ENCODE measurements around the gene SPATA16.
"Not testable (repeated sequence)": the region's sequence is repeated elsewhere in the genome, so short reads cannot be mapped to it uniquely, and the experiment has no call there.

Gene SPATA16

DNA sequence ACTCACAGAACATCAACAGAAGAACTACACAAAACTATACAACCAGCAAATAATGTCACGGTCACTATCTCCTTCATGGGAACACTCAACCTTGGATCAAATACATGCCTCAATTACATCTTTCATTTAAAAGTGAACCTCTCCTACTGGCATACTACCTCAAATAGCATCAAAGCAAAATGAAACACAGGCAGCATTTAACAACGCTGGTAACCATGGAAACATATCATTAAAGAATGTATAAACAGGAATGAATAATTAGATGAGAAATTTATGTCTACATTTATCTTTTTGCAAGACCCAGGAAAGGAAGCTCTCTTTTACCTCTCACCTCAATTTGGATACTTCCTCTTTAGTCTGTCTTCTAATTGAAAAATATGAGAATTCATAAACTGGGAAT is 172.4 kb downstream of the SPATA16 start:
- Histone ChIP-seq H3K9ac (ENCODE audit: insufficient read length) (no peak overlapping the region), H3K27ac (no peak overlapping the region), H3K36me3 (ENCODE audit: insufficient read depth, low read length) (no peaks in the 10 kb centered on the region), H3K4me3 (no peak overlapping the region), H3K9me3 (ENCODE audit: low read depth, low read length) (no peaks in the 10 kb centered on the region)
- TF ChIP-seq FOXP2 (optimal IDR thresholded peaks at IDR 0.05; ENCODE audit: control extremely low read depth, extremely low read length, insufficient read depth) (no peak), EZH2 (IDR thresholded peaks at IDR 0.05) (no peak), POLR2AphosphoS5 (IDR thresholded peaks at IDR 0.05; ENCODE audit: borderline replicate concordance, low read depth, low read length) (no peak)
- no peak for DNase-seq (ENCODE audit: low read depth, low spot score)

DNA sequence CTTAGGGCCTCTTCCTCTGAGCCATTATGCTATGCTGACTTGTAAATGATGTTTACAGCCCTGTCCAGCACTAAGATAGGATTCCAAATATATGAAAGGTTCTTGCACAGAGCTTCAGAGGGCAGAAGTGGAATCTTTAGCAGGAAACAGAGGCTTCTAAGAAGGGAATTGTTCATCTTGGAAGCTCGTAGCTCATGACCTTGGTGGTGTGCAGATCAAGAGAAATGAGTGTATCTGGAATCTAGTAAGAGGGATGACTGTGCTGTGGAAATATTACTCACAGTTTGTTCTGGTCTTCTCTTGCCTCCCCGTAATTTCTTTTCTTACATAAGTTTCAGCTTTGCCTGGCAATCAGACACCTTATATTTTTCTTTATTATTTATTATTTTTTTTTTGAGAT is 175.8 kb downstream of the SPATA16 start:
- Histone ChIP-seq H3K36me3 (ENCODE audit: insufficient read depth, low read length) (no peaks in the 10 kb centered on the region), H3K4me3 (no peak overlapping the region), H3K9ac (ENCODE audit: insufficient read length) (no peak overlapping the region), H3K9me3 (ENCODE audit: low read depth, low read length) (no peaks in the 10 kb centered on the region), H3K27ac (no peak overlapping the region)
- TF ChIP-seq POLR2AphosphoS5 (IDR thresholded peaks at IDR 0.05; ENCODE audit: borderline replicate concordance, low read depth, low read length) (no peak), EZH2 (IDR thresholded peaks at IDR 0.05) (no peak), FOXP2 (optimal IDR thresholded peaks at IDR 0.05; ENCODE audit: control extremely low read depth, extremely low read length, insufficient read depth) (no peak)
- DNase-seq (ENCODE audit: low read depth, low spot score) = no peak

DNA sequence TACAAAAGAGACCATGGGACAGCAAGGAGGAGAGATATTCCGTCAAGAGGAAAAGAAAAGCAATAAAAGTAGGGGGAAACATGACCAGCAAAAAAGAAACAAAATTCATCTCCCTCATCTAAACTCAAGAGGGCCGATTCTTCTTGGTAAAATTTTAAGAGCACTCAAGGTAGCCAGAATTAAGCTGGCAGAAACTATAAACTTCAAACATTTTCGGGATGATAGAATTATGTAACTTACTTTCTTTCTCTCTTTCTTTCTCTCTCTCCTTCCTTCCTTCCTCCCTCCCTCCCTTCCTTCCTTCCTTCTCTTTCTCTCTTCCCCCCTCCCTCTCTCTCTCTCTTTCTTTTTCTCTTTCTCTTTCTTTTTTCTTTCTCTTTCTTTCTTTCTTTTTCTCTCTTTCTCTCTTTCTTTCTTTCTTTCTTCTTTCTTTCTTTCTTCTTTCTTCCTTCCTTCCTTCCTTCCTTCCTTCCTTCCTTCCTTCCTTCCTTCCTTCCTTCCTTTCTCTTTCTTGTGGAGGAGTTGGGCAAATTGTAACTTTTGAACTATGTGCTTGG is 180.3 kb downstream of the SPATA16 start:
- Histone ChIP-seq H3K9ac (ENCODE audit: insufficient read length) (peak overlapping the region; percentile 27), H3K27ac (peak overlapping the region; percentile 85), H3K4me3 (peak overlapping the region; percentile 34)
- H3K36me3 ChIP-seq (ENCODE audit: insufficient read depth, low read length); H3K9me3 ChIP-seq (ENCODE audit: low read depth, low read length); DNase-seq (ENCODE audit: low read depth, low spot score): not testable (repeated sequence)

DNA sequence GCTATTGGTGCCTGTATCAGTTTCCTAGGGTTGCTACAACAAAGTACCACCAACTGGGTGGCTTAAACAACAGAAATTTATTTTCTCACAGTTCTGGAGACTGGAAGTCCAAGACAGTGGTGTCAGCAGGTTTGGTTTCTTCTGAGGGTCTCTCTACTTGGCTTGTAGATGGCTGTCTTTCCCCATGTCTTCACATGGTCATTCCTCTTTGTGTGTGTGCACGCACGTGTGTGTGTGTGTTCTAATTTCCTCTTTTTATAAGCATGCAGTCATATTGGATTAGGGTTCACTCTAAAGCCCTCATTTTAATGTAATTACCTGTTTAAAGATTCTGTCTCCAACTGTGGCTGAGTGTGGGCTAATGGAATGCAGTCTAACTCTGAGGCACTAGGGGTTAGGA is 182.5 kb downstream of the SPATA16 start:
- Histone ChIP-seq H3K4me3 (no peak overlapping the region), H3K27ac (no peak overlapping the region), H3K9me3 (ENCODE audit: low read depth, low read length) (no peaks in the 10 kb centered on the region), H3K9ac (ENCODE audit: insufficient read length) (no peak overlapping the region), H3K36me3 (ENCODE audit: insufficient read depth, low read length) (no peaks in the 10 kb centered on the region)
- DNase-seq (ENCODE audit: low read depth, low spot score) = no peak
- TF ChIP-seq FOXP2 (optimal IDR thresholded peaks at IDR 0.05; ENCODE audit: control extremely low read depth, extremely low read length, insufficient read depth) = no peak
- TF ChIP-seq EZH2 (IDR thresholded peaks at IDR 0.05) = no peak
- TF ChIP-seq POLR2AphosphoS5 (IDR thresholded peaks at IDR 0.05; ENCODE audit: borderline replicate concordance, low read depth, low read length) = no peak

DNA sequence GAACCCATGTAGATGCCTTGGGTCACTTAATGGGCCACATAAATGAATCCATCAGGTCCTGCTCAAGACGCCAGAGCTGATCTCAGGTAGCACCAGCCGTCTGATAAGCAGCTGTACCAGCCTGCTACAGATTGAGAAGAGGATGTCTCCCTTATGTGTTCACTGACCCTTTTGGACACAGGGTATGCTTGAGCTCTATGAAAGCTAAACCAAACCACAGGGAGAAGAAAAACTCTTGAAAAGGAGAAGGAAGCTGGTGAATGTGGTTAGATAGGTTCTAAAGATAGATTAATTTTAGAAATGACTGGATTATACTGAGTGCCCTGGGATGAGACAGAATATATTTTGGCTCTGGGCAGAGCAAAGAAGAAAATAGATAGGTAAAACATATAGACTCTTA is 187.5 kb downstream of the SPATA16 start:
- H3K36me3 ChIP-seq (ENCODE audit: insufficient read depth, low read length) = no peaks in the 10 kb centered on the region
- DNase-seq (ENCODE audit: low read depth, low spot score) = no peak
- H3K27ac ChIP-seq = no peak overlapping the region
- TF ChIP-seq FOXP2 (optimal IDR thresholded peaks at IDR 0.05; ENCODE audit: control extremely low read depth, extremely low read length, insufficient read depth) = no peak
- TF ChIP-seq POLR2AphosphoS5 (IDR thresholded peaks at IDR 0.05; ENCODE audit: borderline replicate concordance, low read depth, low read length) = no peak
- no peak for TF ChIP-seq EZH2 (IDR thresholded peaks at IDR 0.05)
- no peak overlapping the region for H3K4me3 ChIP-seq
- H3K9me3 ChIP-seq (ENCODE audit: low read depth, low read length) = no peaks in the 10 kb centered on the region
- no peak overlapping the region for H3K9ac ChIP-seq (ENCODE audit: insufficient read length)

DNA sequence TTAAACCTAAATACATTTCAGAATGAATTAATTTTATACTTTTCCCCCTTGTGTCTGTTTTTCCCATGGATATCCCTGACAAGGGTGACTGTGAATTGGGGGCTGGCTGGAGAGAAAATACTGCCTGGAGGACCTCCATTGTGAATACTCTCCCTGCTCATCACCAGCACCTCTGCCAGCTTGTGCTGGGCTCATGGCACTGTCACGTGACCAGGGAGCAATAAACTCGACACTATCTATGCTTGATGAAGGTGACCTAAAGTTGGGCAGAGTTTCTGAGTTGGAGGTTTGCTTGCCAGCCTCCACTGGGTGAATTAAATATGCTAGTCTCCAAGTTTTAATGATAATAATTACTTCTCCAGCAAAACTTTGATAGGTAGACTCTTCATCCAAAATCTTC is 189.5 kb downstream of the SPATA16 start:
- TF ChIP-seq FOXP2 (optimal IDR thresholded peaks at IDR 0.05; ENCODE audit: control extremely low read depth, extremely low read length, insufficient read depth) = no peak
- TF ChIP-seq POLR2AphosphoS5 (IDR thresholded peaks at IDR 0.05; ENCODE audit: borderline replicate concordance, low read depth, low read length) = no peak
- H3K9ac ChIP-seq (ENCODE audit: insufficient read length) = no peak overlapping the region

DNA sequence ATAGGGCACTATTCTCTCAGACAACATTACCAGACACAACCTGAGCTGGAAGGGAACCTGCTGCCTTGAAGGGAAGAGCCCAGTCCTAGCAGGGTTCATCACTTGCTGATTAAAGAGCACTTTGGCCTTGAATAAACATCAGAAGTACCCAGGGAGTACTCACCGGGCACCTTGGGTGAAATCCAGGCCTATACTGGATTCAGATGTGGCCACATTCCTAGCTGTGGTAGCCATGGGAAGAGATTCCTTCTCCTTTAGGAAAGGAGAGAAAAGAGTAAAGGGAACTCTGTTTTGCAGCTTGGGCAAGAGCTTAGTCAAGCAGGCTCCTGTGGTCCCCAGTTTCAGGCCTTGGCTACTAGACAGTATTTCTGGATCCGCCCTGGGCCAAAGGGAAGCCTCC is 195.0 kb downstream of the SPATA16 start:
- no peaks in the 10 kb centered on the region for H3K9me3 ChIP-seq (ENCODE audit: low read depth, low read length)
- TF ChIP-seq POLR2AphosphoS5 (IDR thresholded peaks at IDR 0.05; ENCODE audit: borderline replicate concordance, low read depth, low read length) (no peak), FOXP2 (optimal IDR thresholded peaks at IDR 0.05; ENCODE audit: control extremely low read depth, extremely low read length, insufficient read depth) (no peak), EZH2 (IDR thresholded peaks at IDR 0.05) (no peak)
- no peak overlapping the region for H3K9ac ChIP-seq (ENCODE audit: insufficient read length)
- H3K4me3 ChIP-seq = no peak overlapping the region
- DNase-seq (ENCODE audit: low read depth, low spot score) = no peak
- H3K27ac ChIP-seq = no peak overlapping the region
- H3K36me3 ChIP-seq (ENCODE audit: insufficient read depth, low read length) = no peaks in the 10 kb centered on the region

More for the DNA sequence above, 189.5 kb downstream of the SPATA16 start:
- no peak for DNase-seq (ENCODE audit: low read depth, low spot score)
- Histone ChIP-seq H3K36me3 (ENCODE audit: insufficient read depth, low read length) (no peaks in the 10 kb centered on the region), H3K27ac (no peak overlapping the region), H3K4me3 (no peak overlapping the region), H3K9me3 (ENCODE audit: low read depth, low read length) (no peaks in the 10 kb centered on the region)

DNA sequence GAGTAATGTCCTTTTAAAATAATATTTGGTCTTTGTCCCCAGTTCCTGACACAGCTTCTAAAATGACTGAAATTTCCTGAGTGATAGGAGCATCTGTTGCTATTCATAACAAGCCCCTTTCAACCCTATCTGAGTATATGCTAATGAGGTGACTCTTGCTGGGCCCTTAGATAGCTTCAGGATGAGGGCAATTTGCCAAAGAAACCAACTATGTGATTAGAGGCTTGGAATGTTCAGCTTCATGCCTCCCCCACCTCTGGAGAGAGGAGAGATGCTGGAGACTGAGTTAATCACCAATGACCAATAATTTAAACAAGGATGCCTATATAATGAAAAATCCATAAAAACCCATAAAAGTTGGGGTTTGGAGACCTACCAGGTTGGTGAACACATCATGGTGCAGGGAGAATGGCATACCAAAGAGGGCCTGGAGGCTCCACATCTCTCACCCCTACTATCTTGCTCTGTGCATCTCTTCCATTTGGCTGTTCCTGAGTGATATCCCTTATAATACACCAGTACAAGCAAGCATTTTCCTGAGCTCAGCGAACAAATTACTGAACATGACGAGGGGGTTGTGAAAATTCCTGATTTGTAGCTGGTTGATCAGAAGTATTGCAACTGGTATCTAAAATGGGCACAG is 201.3 kb downstream of the SPATA16 start:
- Histone ChIP-seq H3K9ac (ENCODE audit: insufficient read length) (no peak overlapping the region), H3K36me3 (ENCODE audit: insufficient read depth, low read length) (no peaks in the 10 kb centered on the region), H3K9me3 (ENCODE audit: low read depth, low read length) (no peaks in the 10 kb centered on the region), H3K27ac (no peak overlapping the region), H3K4me3 (no peak overlapping the region)
- DNase-seq (ENCODE audit: low read depth, low spot score) = no peak
- TF ChIP-seq EZH2 (IDR thresholded peaks at IDR 0.05) = no peak
- TF ChIP-seq POLR2AphosphoS5 (IDR thresholded peaks at IDR 0.05; ENCODE audit: borderline replicate concordance, low read depth, low read length) = no peak
- no peak for TF ChIP-seq FOXP2 (optimal IDR thresholded peaks at IDR 0.05; ENCODE audit: control extremely low read depth, extremely low read length, insufficient read depth)

DNA sequence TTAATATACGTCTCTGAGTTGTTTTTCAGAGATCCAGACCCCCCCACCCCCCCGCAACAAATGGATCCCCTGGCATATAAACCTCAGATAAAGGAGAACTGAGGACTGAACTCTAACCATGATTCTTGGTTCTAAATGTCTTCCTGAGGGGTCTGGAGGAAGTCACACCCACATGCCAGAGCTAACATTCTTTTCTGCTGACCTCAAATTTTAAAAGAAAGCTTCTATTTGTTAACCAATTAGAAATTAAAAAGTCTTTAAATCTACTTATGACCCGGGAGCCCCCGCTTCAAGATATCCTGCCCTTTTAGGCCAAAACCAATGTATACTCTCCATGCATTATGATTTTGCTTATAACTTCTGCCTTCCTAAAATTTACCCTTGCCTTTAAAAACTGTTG is 202.2 kb downstream of the SPATA16 start:
- H3K9me3 ChIP-seq (ENCODE audit: low read depth, low read length) = no peaks in the 10 kb centered on the region
- H3K9ac ChIP-seq (ENCODE audit: insufficient read length) = no peak overlapping the region
- no peaks in the 10 kb centered on the region for H3K36me3 ChIP-seq (ENCODE audit: insufficient read depth, low read length)
- no peak for TF ChIP-seq POLR2AphosphoS5 (IDR thresholded peaks at IDR 0.05; ENCODE audit: borderline replicate concordance, low read depth, low read length)
- no peak for TF ChIP-seq EZH2 (IDR thresholded peaks at IDR 0.05)
- TF ChIP-seq FOXP2 (optimal IDR thresholded peaks at IDR 0.05; ENCODE audit: control extremely low read depth, extremely low read length, insufficient read depth) = no peak
- no peak for DNase-seq (ENCODE audit: low read depth, low spot score)
- no peak overlapping the region for H3K4me3 ChIP-seq
- no peak overlapping the region for H3K27ac ChIP-seq
